Measurements from ENCODE around the gene SAMD14.

Gene SAMD14

GRCh38 chr17:50094753-50095619 is 35.0 kb downstream of the SAMD14 start, which contains the start of gene PDK2:
TSS of gene PDK2 (plus strand) at chr17:50095351. CDS start at chr17:50095436, 85 bp downstream.
- peak; percentile 87 for DNase-seq

- peak; percentile 63 for DNase-seq
Measured at GRCh38 chr17:50094243-50094752, 35.7 kb downstream of the SAMD14 start.

GRCh38 chr17:50093807-50094206 is 36.2 kb downstream of the SAMD14 start:
- DNase-seq: no peak

GRCh38 chr17:50093246-50093645 is 36.7 kb downstream of the SAMD14 start:
- DNase-seq: no peak

- DNase-seq: no peak
Measured at GRCh38 chr17:50091918-50092285, 38.1 kb downstream of the SAMD14 start.

- no peak for DNase-seq
Measured at GRCh38 chr17:50090971-50091917, 38.7 kb downstream of the SAMD14 start.

- no peak for DNase-seq
Measured at GRCh38 chr17:50090071-50090470, 39.9 kb downstream of the SAMD14 start.

- DNase-seq: no peak
Measured at GRCh38 chr17:50088952-50089825, 40.8 kb downstream of the SAMD14 start.

GRCh38 chr17:50087912-50088405 is 42.0 kb downstream of the SAMD14 start:
- no peak for DNase-seq

GRCh38 chr17:50087246-50087911 is 42.6 kb downstream of the SAMD14 start:
- peak; percentile 56 for DNase-seq

GRCh38 chr17:50081757-50082156 is 48.2 kb downstream of the SAMD14 start:
- no peak for DNase-seq

- no peak for DNase-seq
Measured at GRCh38 chr17:50080827-50081226, 49.1 kb downstream of the SAMD14 start.

- no peak for DNase-seq
Measured at GRCh38 chr17:50080096-50080480, 49.9 kb downstream of the SAMD14 start.

GRCh38 chr17:50079334-50080095 is 50.4 kb downstream of the SAMD14 start:
- DNase-seq: peak; percentile 77

- no peak for DNase-seq
Measured at GRCh38 chr17:50078430-50078829, 51.5 kb downstream of the SAMD14 start.

GRCh38 chr17:50076591-50077235 is 53.2 kb downstream of the SAMD14 start:
- peak; percentile 16 for DNase-seq

GRCh38 chr17:50076221-50076590 is 53.8 kb downstream of the SAMD14 start:
- no peak for DNase-seq

GRCh38 chr17:50075446-50076032 is 54.4 kb downstream of the SAMD14 start:
- DNase-seq: no peak

- no peak for DNase-seq
Measured at GRCh38 chr17:50074227-50074626, 55.7 kb downstream of the SAMD14 start.

GRCh38 chr17:50072925-50073324 is 57.0 kb downstream of the SAMD14 start:
- DNase-seq: no peak
